Thyroid gland (tissue), 4 donors: ENCODE results near the gene PLEKHA1. TPM values are rescaled to one million over a fixed set of nuclear protein-coding genes. Genes with fewer than 3 reads are reported as not detected.

Source experiments
- DNase-seq, 2 donors: peaks; one replicate each; pipeline ENCODE4 v3.0.0-alpha.2; 2019
- H3K27ac ChIP-seq, 3 donors: fragments of 200-600 bp; sonication (generic); 1 replicate in 2 of 3; 2 replicates in 1 of 3; pipeline ENCODE4 v1.5.1; 2016 to 2019; ENCODE audit warnings: mild to moderate bottlenecking in 1 of 3, moderate library complexity in 1 of 3
- H3K27me3 ChIP-seq: fragments of 200-600 bp; sonication (generic); one replicate; pipeline ENCODE4 v1.5.1; 2019
- H3K36me3 ChIP-seq, 2 donors: fragments of 200-600 bp; sonication (generic); one replicate each; pipeline ENCODE4 v1.5.1; 2016 to 2019
- H3K4me1 ChIP-seq, 2 donors: fragments of 200-600 bp; sonication (generic); one replicate each; pipeline ENCODE4 v1.5.1; 2017 to 2019
- H3K4me3 ChIP-seq, 3 donors: fragments of 200-600 bp; sonication (generic); replicated peaks in 1 of 3; 1 replicate in 2 of 3; 2 replicates in 1 of 3; pipeline ENCODE4 v1.5.1; 2016; ENCODE audit warnings: mild to moderate bottlenecking in 1 of 3
- H3K9me3 ChIP-seq: fragments of 200-600 bp; sonication (generic); one replicate; pipeline ENCODE4 v1.5.1; 2017
- POLR2A ChIP-seq, 2 donors: fragments of 450-650 bp; IDR thresholded peaks; one replicate each; pipeline ENCODE4 v1.6.1; 2017; ENCODE audit warnings: antibody characterized with exemption in 2 of 2, mild to moderate bottlenecking in 2 of 2, moderate library complexity in 1 of 2
- WGBS, 2 donors: methylation state at CpG; one replicate each; pipeline ENCODE4 v1.1.5; 2017; 5-methylcytosine and 5-hydroxymethylcytosine counted together
- intact Hi-C: fragments of 100-400 bp; cut with DNase I; formaldehyde crosslinking; loops from one replicate; pipeline ENCODE4 v1.15.1; 2023
- total RNA-seq, 4 donors: library from RNA; depleted of rRNA; stranded (reverse); fragments of >200 nt; gene quantifications; one replicate each; pipeline ENCODE4 v1.2.3, GENCODE V29; 2016
- TF ChIP-seq, protein P1 (sequence below), 6 experiments: fragments of 200-600 bp in 3 of 6; fragments of 450-650 bp in 3 of 6; sonication (generic) in 3 of 6; IDR thresholded peaks; one replicate each; pipeline ENCODE4 v1.5.1; 2016 to 2019; ENCODE audit warnings: antibody characterized with exemption in 6 of 6, mild to moderate bottlenecking in 2 of 6, inconsistent platforms in 1 of 6, moderate library complexity in 1 of 6

PLEKHA1 gene
- total RNA-seq, 4 donors from 2014 or later: 39.3 to 50.9 (median 45.6) TPM

DNA sequence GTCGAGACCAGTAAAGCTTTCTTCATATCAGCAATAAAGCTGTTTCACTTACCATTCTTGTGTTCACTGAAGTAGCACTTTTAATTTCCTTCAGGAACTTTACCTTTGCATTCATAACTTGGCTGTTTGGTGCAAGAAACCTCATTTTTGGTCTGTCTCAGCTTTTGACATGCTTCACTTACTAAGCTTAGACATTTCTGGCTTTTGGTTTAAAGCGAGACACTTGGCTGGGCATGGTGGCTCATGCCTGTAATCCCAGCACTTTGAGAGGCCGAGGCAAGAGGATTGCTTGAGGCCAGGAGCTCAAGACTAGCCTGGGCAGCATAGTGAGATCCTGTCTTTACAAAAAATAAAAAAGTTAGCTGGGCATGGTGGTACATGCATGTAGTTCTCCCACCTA is 15.8 kb downstream of the PLEKHA1 start:
- Histone ChIP-seq H3K36me3 (peaks cover 5 to 6% of the 10 kb centered on the region in 2 donors), H3K27ac (no peak overlapping the region), H3K9me3 (no peaks in the 10 kb centered on the region), H3K4me1 (peaks cover 0 to 5% of the 10 kb centered on the region in 2 donors), H3K4me3 (no peak overlapping the region), H3K27me3 (no peaks in the 10 kb centered on the region)
- WGBS, 2 donors: 94 to 97% methylated on average over 3 of the region's 3 CpGs
- no peak for TF ChIP-seq POLR2A (IDR thresholded peaks at IDR 0.05)
- TF ChIP-seq, protein P1, sequence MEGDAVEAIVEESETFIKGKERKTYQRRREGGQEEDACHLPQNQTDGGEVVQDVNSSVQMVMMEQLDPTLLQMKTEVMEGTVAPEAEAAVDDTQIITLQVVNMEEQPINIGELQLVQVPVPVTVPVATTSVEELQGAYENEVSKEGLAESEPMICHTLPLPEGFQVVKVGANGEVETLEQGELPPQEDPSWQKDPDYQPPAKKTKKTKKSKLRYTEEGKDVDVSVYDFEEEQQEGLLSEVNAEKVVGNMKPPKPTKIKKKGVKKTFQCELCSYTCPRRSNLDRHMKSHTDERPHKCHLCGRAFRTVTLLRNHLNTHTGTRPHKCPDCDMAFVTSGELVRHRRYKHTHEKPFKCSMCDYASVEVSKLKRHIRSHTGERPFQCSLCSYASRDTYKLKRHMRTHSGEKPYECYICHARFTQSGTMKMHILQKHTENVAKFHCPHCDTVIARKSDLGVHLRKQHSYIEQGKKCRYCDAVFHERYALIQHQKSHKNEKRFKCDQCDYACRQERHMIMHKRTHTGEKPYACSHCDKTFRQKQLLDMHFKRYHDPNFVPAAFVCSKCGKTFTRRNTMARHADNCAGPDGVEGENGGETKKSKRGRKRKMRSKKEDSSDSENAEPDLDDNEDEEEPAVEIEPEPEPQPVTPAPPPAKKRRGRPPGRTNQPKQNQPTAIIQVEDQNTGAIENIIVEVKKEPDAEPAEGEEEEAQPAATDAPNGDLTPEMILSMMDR (IDR thresholded peaks at IDR 0.05): no peak
- intact Hi-C loops: no loop called here
- no peak for DNase-seq

DNA sequence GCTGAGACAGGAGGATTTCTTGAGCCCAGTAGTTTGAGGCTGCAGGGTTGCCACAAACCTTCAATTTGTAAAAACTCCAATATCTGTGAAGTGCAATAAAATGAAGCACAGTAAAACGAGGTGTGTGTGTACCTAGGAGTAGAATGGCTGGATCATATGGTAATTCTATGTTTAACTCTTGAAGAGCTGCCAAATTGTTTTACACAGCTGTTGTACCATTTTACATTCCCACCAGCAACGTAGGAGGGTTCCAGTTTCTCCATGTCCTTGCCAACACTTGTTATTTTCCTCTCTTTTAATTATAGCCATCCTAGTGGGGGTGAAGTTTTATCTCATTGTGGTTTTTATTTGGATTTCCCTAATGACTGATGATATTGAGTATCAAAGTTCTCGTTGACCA is 16.2 kb downstream of the PLEKHA1 start:
- peaks cover 0 to 5% of the 10 kb centered on the region in 2 donors for H3K4me1 ChIP-seq
- no peak overlapping the region for H3K4me3 ChIP-seq
- intact Hi-C loops: no loop called here
- DNase-seq: no peak
- TF ChIP-seq, protein P1 (IDR thresholded peaks at IDR 0.05): no peak
- no peak for TF ChIP-seq POLR2A (IDR thresholded peaks at IDR 0.05)
- WGBS, 2 donors: 40 to 83% methylated on average over 3 of the region's 3 CpGs
- H3K36me3 ChIP-seq: peaks cover 5 to 6% of the 10 kb centered on the region in 2 donors
- H3K27ac ChIP-seq: no peak overlapping the region
- no peaks in the 10 kb centered on the region for H3K9me3 ChIP-seq
- H3K27me3 ChIP-seq: no peaks in the 10 kb centered on the region

DNA sequence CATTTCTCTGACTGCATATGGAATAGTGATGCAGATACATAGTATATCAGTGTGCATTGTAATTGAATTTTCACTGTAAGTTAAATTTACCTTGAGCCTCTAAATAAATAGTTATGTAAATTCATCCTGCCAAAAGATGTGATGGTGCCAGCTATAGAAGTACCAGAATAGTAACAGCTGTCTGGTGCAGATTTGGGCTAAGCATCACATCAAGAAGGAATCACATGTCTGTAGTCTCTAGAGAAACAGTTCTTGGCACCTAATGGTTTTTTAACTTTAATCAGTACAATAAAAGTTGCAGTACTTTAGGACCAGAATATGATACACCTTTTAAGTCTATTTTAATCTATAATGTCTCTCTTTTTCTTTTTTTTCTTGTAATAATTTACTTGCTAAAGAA is 17.4 kb downstream of the PLEKHA1 start:
- Histone ChIP-seq H3K9me3 (no peaks in the 10 kb centered on the region), H3K4me3 (no peak overlapping the region), H3K36me3 (peaks cover 5 to 6% of the 10 kb centered on the region in 2 donors), H3K4me1 (peaks cover 0 to 5% of the 10 kb centered on the region in 2 donors), H3K27ac (no peak overlapping the region), H3K27me3 (no peaks in the 10 kb centered on the region)
- intact Hi-C loops: no loop called here
- TF ChIP-seq, protein P1 (IDR thresholded peaks at IDR 0.05): no peak
- DNase-seq: no peak

DNA sequence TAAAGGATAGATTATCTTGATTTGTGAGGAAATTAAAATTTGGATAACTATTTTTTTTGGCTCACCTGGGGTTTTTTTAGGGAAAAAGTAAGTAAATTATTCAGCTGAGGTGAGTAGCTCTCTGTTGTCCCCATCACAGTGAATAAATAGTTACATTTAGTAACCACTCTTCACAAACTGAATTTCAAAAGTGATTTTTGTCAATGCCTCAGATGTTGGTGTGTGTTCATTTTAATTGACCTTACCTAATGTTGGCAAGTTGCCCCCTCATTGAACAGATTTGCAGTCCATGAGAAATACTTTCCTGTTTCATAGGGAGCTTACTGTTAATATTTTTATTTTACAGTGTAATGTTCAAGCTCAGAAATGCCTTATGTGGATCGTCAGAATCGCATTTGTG is 18.3 kb downstream of the PLEKHA1 start:
- H3K4me1 ChIP-seq: peaks cover 0 to 5% of the 10 kb centered on the region in 2 donors
- H3K27me3 ChIP-seq: no peaks in the 10 kb centered on the region
- TF ChIP-seq, protein P1 (IDR thresholded peaks at IDR 0.05): no peak
- TF ChIP-seq POLR2A (IDR thresholded peaks at IDR 0.05): no peak
- no peak overlapping the region for H3K27ac ChIP-seq
- 90 to 95% methylated on average over 2 of the region's 2 CpGs for WGBS, 2 donors
- no peaks in the 10 kb centered on the region for H3K9me3 ChIP-seq
- intact Hi-C loops: no loop called here
- peaks cover 5 to 6% of the 10 kb centered on the region in 2 donors for H3K36me3 ChIP-seq
- no peak overlapping the region for H3K4me3 ChIP-seq
- DNase-seq: no peak

DNA sequence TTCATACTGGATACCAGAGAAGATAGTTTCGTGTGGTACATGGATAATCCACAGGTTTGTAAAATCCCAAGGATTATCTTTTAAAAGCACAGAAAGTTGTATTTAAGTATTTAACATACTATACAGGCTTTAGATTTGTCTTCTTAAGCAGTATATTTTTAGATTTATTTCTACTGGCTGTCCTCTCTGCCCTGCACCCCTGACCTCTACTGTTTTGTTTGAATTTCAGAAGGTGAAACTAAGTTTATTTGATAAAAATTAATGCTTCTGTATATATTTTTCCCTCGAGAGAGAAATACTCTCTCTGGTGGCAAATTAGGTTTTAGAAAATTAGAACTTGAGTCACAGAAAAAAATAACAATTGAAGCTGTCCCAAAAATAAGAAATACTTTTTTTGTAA is 18.8 kb downstream of the PLEKHA1 start:
- 89 to 90% methylated on average over 2 of the region's 2 CpGs for WGBS, 2 donors
- intact Hi-C loops: no loop called here

More for the DNA sequence above, 18.8 kb downstream of the PLEKHA1 start:
- Histone ChIP-seq H3K36me3 (peaks cover 5 to 6% of the 10 kb centered on the region in 2 donors), H3K4me3 (no peak overlapping the region), H3K27me3 (no peaks in the 10 kb centered on the region), H3K9me3 (no peaks in the 10 kb centered on the region), H3K27ac (no peak overlapping the region), H3K4me1 (peaks cover 0 to 5% of the 10 kb centered on the region in 2 donors)
- DNase-seq: no peak
- TF ChIP-seq, protein P1 (IDR thresholded peaks at IDR 0.05): no peak
- TF ChIP-seq POLR2A (IDR thresholded peaks at IDR 0.05): no peak
